ENCODE data around the gene ZNF236. TPM values are rescaled to one million over a fixed set of nuclear protein-coding genes. Genes with fewer than 3 reads are reported as not detected.

ZNF236 gene
- total and polyA plus RNA-seq, 2 experiments from 2014 or later: 5.8 to 13.1 TPM

DNA sequence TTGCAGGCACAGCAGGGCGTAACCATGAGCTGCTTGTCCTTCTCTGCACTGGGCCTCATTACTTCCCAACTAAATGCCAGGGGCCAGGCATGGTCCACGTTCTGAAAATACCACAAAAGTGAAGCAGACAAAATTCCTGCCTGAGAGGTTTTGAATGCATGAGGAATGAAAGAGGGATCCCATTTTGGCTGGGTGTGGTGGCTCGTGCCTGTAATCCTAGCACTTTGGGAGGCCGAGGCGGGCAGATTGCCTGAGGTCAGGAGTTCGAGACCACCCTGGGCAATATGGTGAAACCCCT, 170.7 kb downstream of the ZNF236 start:
- H3K4me1 ChIP-seq (ENCODE audit: low read depth): no peaks in the 10 kb centered on the region
- H3K27ac ChIP-seq: no peak overlapping the region
- no peaks in the 10 kb centered on the region for H3K27me3 ChIP-seq
- no peak for DNase-seq (ENCODE audit: low read depth in 1 of 2, low spot score in 1 of 2)
- H3K4me3 ChIP-seq: no peak overlapping the region
- TF ChIP-seq, protein P1, sequence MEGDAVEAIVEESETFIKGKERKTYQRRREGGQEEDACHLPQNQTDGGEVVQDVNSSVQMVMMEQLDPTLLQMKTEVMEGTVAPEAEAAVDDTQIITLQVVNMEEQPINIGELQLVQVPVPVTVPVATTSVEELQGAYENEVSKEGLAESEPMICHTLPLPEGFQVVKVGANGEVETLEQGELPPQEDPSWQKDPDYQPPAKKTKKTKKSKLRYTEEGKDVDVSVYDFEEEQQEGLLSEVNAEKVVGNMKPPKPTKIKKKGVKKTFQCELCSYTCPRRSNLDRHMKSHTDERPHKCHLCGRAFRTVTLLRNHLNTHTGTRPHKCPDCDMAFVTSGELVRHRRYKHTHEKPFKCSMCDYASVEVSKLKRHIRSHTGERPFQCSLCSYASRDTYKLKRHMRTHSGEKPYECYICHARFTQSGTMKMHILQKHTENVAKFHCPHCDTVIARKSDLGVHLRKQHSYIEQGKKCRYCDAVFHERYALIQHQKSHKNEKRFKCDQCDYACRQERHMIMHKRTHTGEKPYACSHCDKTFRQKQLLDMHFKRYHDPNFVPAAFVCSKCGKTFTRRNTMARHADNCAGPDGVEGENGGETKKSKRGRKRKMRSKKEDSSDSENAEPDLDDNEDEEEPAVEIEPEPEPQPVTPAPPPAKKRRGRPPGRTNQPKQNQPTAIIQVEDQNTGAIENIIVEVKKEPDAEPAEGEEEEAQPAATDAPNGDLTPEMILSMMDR (IDR thresholded peaks at IDR 0.05; ENCODE audit: low read depth, low read length): no peak
- H3K9me3 ChIP-seq (ENCODE audit: low read depth): no peaks in the 10 kb centered on the region
- no peaks in the 10 kb centered on the region for H3K36me3 ChIP-seq

DNA sequence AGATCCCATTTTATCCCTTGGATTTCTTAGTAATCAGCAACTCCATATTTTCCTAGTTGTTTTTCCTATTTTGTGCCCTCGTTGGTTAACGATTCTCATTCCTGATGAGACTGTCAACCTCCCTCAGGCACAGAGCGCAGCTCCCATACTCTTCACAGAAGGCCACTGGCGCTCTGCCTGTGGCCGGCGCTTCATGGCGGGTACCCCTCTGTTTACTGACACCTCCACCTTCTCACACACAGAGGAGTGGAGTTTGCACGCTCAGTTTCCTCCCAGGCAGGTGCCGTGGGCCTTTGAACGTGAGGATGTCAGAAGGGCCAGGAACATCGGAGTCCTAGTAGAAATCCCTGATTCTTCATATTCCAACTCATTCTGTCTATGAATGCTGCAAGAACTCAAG, 171.2 kb downstream of the ZNF236 start:
- H3K4me1 ChIP-seq (ENCODE audit: low read depth): no peaks in the 10 kb centered on the region
- no peaks in the 10 kb centered on the region for H3K36me3 ChIP-seq
- no peak for DNase-seq (ENCODE audit: low read depth in 1 of 2, low spot score in 1 of 2)
- H3K9me3 ChIP-seq (ENCODE audit: low read depth): no peaks in the 10 kb centered on the region
- no peak overlapping the region for H3K4me3 ChIP-seq
- no peak overlapping the region for H3K27ac ChIP-seq
- TF ChIP-seq, protein P1 (IDR thresholded peaks at IDR 0.05; ENCODE audit: low read depth, low read length): no peak
- H3K27me3 ChIP-seq: no peaks in the 10 kb centered on the region

DNA sequence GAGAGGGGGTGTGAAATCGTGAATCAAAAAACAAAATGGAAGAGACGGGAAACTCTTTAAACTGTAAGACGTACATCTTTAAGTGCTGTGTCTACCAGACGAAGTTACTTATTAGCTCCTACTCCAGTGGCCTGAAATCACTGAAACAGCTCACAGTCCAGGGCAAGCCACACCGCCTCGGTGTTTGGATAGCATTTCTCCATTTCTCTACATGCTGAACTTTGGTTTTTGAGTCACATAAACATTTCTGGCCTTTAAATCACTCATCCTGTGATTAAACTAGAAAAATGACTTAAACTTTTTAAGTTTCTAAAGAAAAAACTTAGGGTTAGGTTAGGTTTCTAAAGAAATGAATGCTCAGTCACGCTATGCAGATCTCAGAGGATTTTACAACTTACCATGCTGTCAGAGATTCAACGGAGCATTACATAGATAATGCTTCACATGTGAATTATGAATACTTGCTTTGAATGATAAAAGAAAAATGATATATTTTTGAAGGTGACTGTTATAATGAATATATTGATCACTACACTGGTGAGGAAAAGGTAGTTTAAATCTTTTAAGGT, 171.8 kb downstream of the ZNF236 start:
- Histone ChIP-seq H3K4me3 (no peak overlapping the region), H3K27me3 (no peaks in the 10 kb centered on the region), H3K27ac (no peak overlapping the region), H3K4me1 (ENCODE audit: low read depth) (no peaks in the 10 kb centered on the region), H3K36me3 (no peaks in the 10 kb centered on the region), H3K9me3 (ENCODE audit: low read depth) (no peaks in the 10 kb centered on the region)
- TF ChIP-seq, protein P1 (IDR thresholded peaks at IDR 0.05; ENCODE audit: low read depth, low read length): no peak
- DNase-seq (ENCODE audit: low read depth in 1 of 2, low spot score in 1 of 2): no peak

DNA sequence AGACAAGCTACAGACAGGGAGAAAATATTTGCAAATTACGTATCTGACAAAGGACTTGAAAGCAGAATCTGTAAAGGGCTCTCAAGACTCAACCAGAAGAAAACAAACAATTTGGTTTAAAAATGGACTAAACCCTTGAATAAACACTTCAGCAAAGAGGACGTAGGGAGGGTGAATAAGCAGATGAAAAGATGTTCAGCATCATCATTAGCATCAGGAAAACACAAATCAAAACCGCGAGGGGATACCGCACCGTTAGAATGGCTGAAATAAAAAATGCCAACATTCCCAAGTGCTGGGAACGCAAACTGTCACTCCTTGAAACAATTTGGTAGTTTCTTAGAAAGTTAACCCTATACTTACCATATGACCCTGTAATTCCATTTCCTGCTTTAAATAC, 173.5 kb downstream of the ZNF236 start:
- Histone ChIP-seq H3K4me1 (ENCODE audit: low read depth) (no peaks in the 10 kb centered on the region), H3K9me3 (ENCODE audit: low read depth) (no peaks in the 10 kb centered on the region), H3K27ac (no peak overlapping the region), H3K27me3 (no peaks in the 10 kb centered on the region), H3K4me3 (no peak overlapping the region), H3K36me3 (no peaks in the 10 kb centered on the region)
- TF ChIP-seq, protein P1 (IDR thresholded peaks at IDR 0.05; ENCODE audit: low read depth, low read length): no peak
- DNase-seq (ENCODE audit: low read depth in 1 of 2, low spot score in 1 of 2): no peak

DNA sequence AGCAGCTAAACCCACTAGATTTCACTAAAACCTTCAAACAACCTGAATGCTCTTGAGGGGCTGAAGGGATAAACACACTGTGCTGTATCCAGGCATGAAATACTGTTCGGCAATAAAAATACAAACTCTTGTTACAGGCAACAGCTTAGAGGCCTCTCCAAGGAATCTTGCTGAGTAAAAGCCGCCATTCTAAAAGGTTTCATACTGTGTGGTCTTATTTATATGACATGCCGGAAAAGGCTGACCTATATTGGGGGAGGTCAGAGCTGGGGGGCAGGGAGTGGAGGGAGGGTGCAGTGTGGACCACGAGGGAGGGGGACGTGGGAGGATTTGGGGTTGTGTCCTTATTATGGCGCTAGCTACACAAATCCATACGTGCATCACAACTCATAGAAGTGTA, 174.1 kb downstream of the ZNF236 start:
- Histone ChIP-seq H3K27ac (no peak overlapping the region), H3K9me3 (ENCODE audit: low read depth) (no peaks in the 10 kb centered on the region), H3K4me1 (ENCODE audit: low read depth) (no peaks in the 10 kb centered on the region), H3K27me3 (no peaks in the 10 kb centered on the region), H3K36me3 (no peaks in the 10 kb centered on the region), H3K4me3 (no peak overlapping the region)
- DNase-seq (ENCODE audit: low read depth in 1 of 2, low spot score in 1 of 2): no peak
- TF ChIP-seq, protein P1 (IDR thresholded peaks at IDR 0.05; ENCODE audit: low read depth, low read length): no peak

Data from cardiac muscle cell (in vitro differentiated cells and primary cell).